PC-9 (cell line): Measurements from ENCODE around the gene GET3.

Experiments used
- EZH2 ChIP-seq: fragments of 200-600 bp; sonication (generic); IDR thresholded peaks from 2 replicates; pipeline ENCODE4 v1.8.0; 2017; ENCODE audit warnings: antibody characterized with exemption, low read depth
- TF ChIP-seq, protein P1 (sequence below): fragments of 200-600 bp; sonication (generic); conservative IDR thresholded peaks from 2 replicates; pipeline ENCODE4 v1.6.1; 2017; ENCODE audit warnings: mixed run types, antibody characterized with exemption, mild to moderate bottlenecking, moderate library complexity

DNA sequence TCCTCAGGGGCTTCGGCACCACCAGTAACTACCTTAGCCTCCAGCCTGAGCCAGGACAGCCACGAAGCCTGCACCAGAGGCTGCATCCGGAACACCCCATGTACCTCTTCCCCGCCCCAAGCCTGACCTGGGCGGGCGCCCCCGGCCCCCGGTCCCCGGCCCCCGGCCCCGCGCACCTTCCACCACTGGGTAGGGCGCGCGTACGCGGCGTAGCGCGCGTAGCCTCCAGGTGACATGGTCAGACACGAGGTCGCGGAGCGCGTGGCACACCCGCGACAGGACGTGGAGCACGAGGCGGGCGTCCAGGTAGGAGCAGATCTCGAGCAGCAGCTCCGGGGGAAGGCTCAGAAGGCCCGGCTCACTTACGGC, 41.3 kb upstream of the GET3 start:
- TF ChIP-seq, protein P1, sequence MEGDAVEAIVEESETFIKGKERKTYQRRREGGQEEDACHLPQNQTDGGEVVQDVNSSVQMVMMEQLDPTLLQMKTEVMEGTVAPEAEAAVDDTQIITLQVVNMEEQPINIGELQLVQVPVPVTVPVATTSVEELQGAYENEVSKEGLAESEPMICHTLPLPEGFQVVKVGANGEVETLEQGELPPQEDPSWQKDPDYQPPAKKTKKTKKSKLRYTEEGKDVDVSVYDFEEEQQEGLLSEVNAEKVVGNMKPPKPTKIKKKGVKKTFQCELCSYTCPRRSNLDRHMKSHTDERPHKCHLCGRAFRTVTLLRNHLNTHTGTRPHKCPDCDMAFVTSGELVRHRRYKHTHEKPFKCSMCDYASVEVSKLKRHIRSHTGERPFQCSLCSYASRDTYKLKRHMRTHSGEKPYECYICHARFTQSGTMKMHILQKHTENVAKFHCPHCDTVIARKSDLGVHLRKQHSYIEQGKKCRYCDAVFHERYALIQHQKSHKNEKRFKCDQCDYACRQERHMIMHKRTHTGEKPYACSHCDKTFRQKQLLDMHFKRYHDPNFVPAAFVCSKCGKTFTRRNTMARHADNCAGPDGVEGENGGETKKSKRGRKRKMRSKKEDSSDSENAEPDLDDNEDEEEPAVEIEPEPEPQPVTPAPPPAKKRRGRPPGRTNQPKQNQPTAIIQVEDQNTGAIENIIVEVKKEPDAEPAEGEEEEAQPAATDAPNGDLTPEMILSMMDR, result no peak
- no peak for TF ChIP-seq EZH2
